H1 (cell line): Measurements from ENCODE around the gene MST1R. TPM values are rescaled to one million over a fixed set of nuclear protein-coding genes. Genes with fewer than 3 reads are reported as not detected.

ENCODE experiments used
- BACH1 ChIP-seq: IDR thresholded peaks from 2 replicates; pipeline ENCODE4 v1.6.1; 2012; ENCODE audit warnings: low read length, improper control_type of control experiment
- BCL11A ChIP-seq, 2 experiments: IDR thresholded peaks; one replicate each; pipeline ENCODE4 v1.6.1; 2011; ENCODE audit warnings: low read depth in 2 of 2, low read length in 2 of 2, mild to moderate bottlenecking in 2 of 2
- JUND ChIP-seq: IDR thresholded peaks from 2 replicates; pipeline ENCODE4 v1.6.1; 2011; ENCODE audit warnings: mild to moderate bottlenecking, improper control_type of control experiment, low read length
- PHF8 ChIP-seq: fragments of 200-600 bp; sonication (generic); conservative IDR thresholded peaks from 2 replicates; pipeline ENCODE4 v1.7.1; 2012; ENCODE audit warnings: low read depth, mild to moderate bottlenecking, inconsistent platforms, low read length, moderate library complexity
- POLR2AphosphoS5 ChIP-seq: IDR thresholded peaks from 2 replicates; pipeline ENCODE4 v1.6.1; 2011; ENCODE audit warnings: low read depth, low read length
- SP2 ChIP-seq: IDR thresholded peaks from 2 replicates; pipeline ENCODE4 v1.6.1; 2012; ENCODE audit warnings: mild to moderate bottlenecking, low read length, inconsistent platforms
- SRF ChIP-seq: IDR thresholded peaks from 2 replicates; pipeline ENCODE4 v1.6.1; 2011; ENCODE audit warnings: mild to moderate bottlenecking, low read depth, low read length, moderate library complexity
- polyA plus RNA-seq, 7 experiments: library from polyadenylated mRNA; depleted of rRNA in 3 of 7; stranded (reverse) in 5 of 7; unstranded in 2 of 7; fragments of >200 nt in 5 of 7; fragments of 200-250 nt in 2 of 7; gene quantifications; 1 replicate in 5 of 7; 2 replicates in 1 of 7; 4 replicates in 1 of 7; pipeline versions ENCODE4 v1.2.1 to v1.2.3, GENCODE V29; 2011 to 2013; ENCODE audit warnings: missing spikeins in 2 of 7, mixed read lengths in 2 of 7
- total RNA-seq: library from RNA; stranded (reverse); fragmentation: NEBNext Ultra II Directional; extraction: Animal tissue kit (Norgen Biotek cat#: 25700); gene quantifications from 2 replicates; pipeline ENCODE4 v1.2.1, GENCODE V29; 2021

MST1R gene
- total and polyA plus RNA-seq, 2 of the 8 experiments (the other 6 are each of a cell fraction or from before 2014, with no cell fraction given), result 4.8 to 7.6 TPM

- no peak for TF ChIP-seq PHF8
- TF ChIP-seq POLR2AphosphoS5, result no peak
- no peak for TF ChIP-seq BACH1
- no peak for TF ChIP-seq BCL11A (IDR thresholded peaks at IDR 0.05; ENCODE audit: low read depth in 2 of 2, low read length in 2 of 2)
- TF ChIP-seq SRF, result no peak
- TF ChIP-seq JUND, result no peak
- no peak for TF ChIP-seq SP2
Observed at GRCh38 chr3:49914906-49915305, 11.2 kb upstream of the MST1R start (continued).
